Keratinocyte (primary cell): ENCODE data around the gene ARL6IP4. TPM values are rescaled to one million over a fixed set of nuclear protein-coding genes. Genes with fewer than 3 reads are reported as not detected.

Experiments used
- DNase-seq: peaks from one replicate; pipeline ENCODE4 v3.0.0-alpha.2; 2011; ENCODE audit warnings: low read depth, missing footprints, low spot score
- FAIRE-seq: peaks from 2 replicates; lab custom pipeline; 2011; peaks lifted over from hg19 to GRCh38; lab: Jason Lieb, UNC
- H2AFZ ChIP-seq: 2 replicates; pipeline ENCODE4 v1.6.0; 2012; ENCODE audit warnings: low read length, control low read depth, inconsistent platforms; ENCODE audit not compliant: control insufficient read depth
- H3K27ac ChIP-seq: 2 replicates; pipeline ENCODE4 v1.5.1; 2011; ENCODE audit warnings: low read length; ENCODE audit not compliant: control insufficient read depth, insufficient read depth
- H3K27me3 ChIP-seq: 3 replicates; pipeline ENCODE4 v1.6.0; 2011; ENCODE audit warnings: low read length; ENCODE audit not compliant: control insufficient read depth, insufficient read depth; ENCODE audit errors: extremely low read depth
- H3K36me3 ChIP-seq, 2 experiments: 2 replicates in 1 of 2; 3 replicates in 1 of 2; pipeline ENCODE4 v1.5.1; 2011; ENCODE audit warnings: low read length in 2 of 2, mild to moderate bottlenecking in 1 of 2; ENCODE audit not compliant: control insufficient read depth in 2 of 2, insufficient read depth in 2 of 2; ENCODE audit errors: extremely low read depth in 1 of 2
- H3K4me1 ChIP-seq: 3 replicates; pipeline ENCODE4 v1.5.1; 2011; ENCODE audit warnings: low read length; ENCODE audit not compliant: control insufficient read depth, insufficient read depth; ENCODE audit errors: extremely low read depth
- H3K4me2 ChIP-seq: 3 replicates; pipeline ENCODE4 v1.6.0; 2011; ENCODE audit warnings: low read depth, low read length; ENCODE audit not compliant: control insufficient read depth, insufficient read depth; ENCODE audit errors: extremely low read depth
- H3K4me3 ChIP-seq, 3 experiments: fragments of 200-600 bp in 1 of 3; sonication (generic) in 1 of 3; 2 replicates in 2 of 3; 3 replicates in 1 of 3; pipeline ENCODE4 v1.5.1; 2011 to 2016; ENCODE audit warnings: low read length in 3 of 3, mild to moderate bottlenecking in 3 of 3, control low read depth in 2 of 3, inconsistent platforms in 1 of 3, low read depth in 1 of 3, mixed read lengths in 1 of 3, mixed run types in 1 of 3, moderate library complexity in 1 of 3; ENCODE audit not compliant: control insufficient read depth in 2 of 3, insufficient read depth in 2 of 3; ENCODE audit errors: extremely low read depth in 1 of 3
- H3K79me2 ChIP-seq: 2 replicates; pipeline ENCODE4 v1.6.0; 2012; ENCODE audit warnings: low read length; ENCODE audit not compliant: control insufficient read depth, insufficient read depth
- H3K9ac ChIP-seq: 3 replicates; pipeline ENCODE4 v1.6.0; 2011; ENCODE audit warnings: low read length; ENCODE audit not compliant: control insufficient read depth, insufficient read depth; ENCODE audit errors: extremely low read depth
- H3K9me1 ChIP-seq: 3 replicates; pipeline ENCODE4 v1.6.0; 2011; ENCODE audit warnings: low read length; ENCODE audit not compliant: control insufficient read depth, insufficient read depth; ENCODE audit errors: extremely low read depth
- H3K9me3 ChIP-seq: 2 replicates; pipeline ENCODE4 v1.5.1; 2012; ENCODE audit warnings: low read depth, low read length; ENCODE audit not compliant: control insufficient read depth
- H4K20me1 ChIP-seq: 3 replicates; pipeline ENCODE4 v1.6.0; 2011; ENCODE audit warnings: low read length; ENCODE audit not compliant: control insufficient read depth, insufficient read depth; ENCODE audit errors: extremely low read depth
- EZH2 ChIP-seq: IDR thresholded peaks from one replicate; pipeline ENCODE4 v1.6.1; 2012; ENCODE audit warnings: inconsistent platforms, mild to moderate bottlenecking, low read length, moderate library complexity
- dilution Hi-C: fragments of 300-500 bp; cut with MboI; formaldehyde crosslinking; loops from one replicate; pipeline ENCODE4 v1.7.0; 2020; ENCODE audit warnings: low sequenced_read_pairs; ENCODE audit not compliant: extremely low pct_ligation_motif_present
- polyA plus RNA-seq, 5 experiments: library from polyadenylated mRNA; depleted of rRNA in 3 of 5; stranded (reverse) in 3 of 5; stranded (forward) in 1 of 5; unstranded in 1 of 5; fragments of >200 nt; gene quantifications; 1 replicate in 1 of 5; 2 replicates in 3 of 5; 3 replicates in 1 of 5; pipeline versions ENCODE4 v1.2.1 to v1.2.3, GENCODE V29; 2011 to 2012; ENCODE audit warnings: missing spikeins in 2 of 5, low read depth in 1 of 5, low replicate concordance in 1 of 5
- TF ChIP-seq, protein P1 (sequence below), 3 experiments: IDR thresholded peaks in 1 of 3; conservative IDR thresholded peaks in 1 of 3; optimal IDR thresholded peaks in 1 of 3; 2 replicates in 2 of 3; 3 replicates in 1 of 3; pipeline versions ENCODE3 to v1.5.1; 2011; ENCODE audit warnings: low read length in 3 of 3, mild to moderate bottlenecking in 3 of 3, moderate library complexity in 2 of 3, control low read depth in 1 of 3, inconsistent platforms in 1 of 3; ENCODE audit not compliant: insufficient read depth in 2 of 3; ENCODE audit errors: extremely low read depth in 1 of 3

Gene ARL6IP4
- polyA plus RNA-seq, 1 donor (not counting 4 experiments of a cell fraction or from before 2014, with no cell fraction given): 144 TPM

DNA sequence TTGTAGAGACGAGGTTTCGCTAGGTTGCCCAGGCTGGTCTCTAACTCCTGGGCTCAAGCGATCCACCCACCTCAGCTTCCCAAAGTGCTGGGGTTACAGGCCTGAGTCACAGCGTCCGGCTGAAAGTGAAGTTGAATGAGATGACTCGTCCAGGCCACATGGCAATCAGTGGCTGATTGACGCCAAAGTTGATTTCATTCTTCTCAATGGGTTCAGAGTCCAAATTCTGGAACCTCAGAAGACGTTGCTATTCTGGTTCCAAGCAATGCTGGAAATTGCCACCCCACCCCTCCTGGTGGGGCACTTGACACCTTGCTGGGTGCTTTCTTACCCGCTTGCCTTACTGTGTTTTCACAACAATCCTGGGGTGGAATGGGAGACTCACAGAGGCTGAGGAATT, 29.1 kb upstream of the ARL6IP4 start:
- Histone ChIP-seq H3K79me2 (no peaks in the 10 kb centered on the region), H2AFZ (no peak overlapping the region), H3K4me3 (no peak overlapping the region), H4K20me1 (no peaks in the 10 kb centered on the region), H3K4me2 (no peak overlapping the region), H3K4me1 (peaks cover 22% of the 10 kb centered on the region), H3K27me3 (no peaks in the 10 kb centered on the region), H3K9me3 (no peaks in the 10 kb centered on the region), H3K9me1 (no peaks in the 10 kb centered on the region), H3K27ac (peak overlapping the region; percentile 38), H3K36me3 (peaks cover 0 to 2% of the 10 kb centered on the region in 2 experiments), H3K9ac (no peak overlapping the region)
- DNase-seq (no peak), FAIRE-seq (peak; percentile 58)
- TF ChIP-seq EZH2: no peak
- TF ChIP-seq, protein P1, sequence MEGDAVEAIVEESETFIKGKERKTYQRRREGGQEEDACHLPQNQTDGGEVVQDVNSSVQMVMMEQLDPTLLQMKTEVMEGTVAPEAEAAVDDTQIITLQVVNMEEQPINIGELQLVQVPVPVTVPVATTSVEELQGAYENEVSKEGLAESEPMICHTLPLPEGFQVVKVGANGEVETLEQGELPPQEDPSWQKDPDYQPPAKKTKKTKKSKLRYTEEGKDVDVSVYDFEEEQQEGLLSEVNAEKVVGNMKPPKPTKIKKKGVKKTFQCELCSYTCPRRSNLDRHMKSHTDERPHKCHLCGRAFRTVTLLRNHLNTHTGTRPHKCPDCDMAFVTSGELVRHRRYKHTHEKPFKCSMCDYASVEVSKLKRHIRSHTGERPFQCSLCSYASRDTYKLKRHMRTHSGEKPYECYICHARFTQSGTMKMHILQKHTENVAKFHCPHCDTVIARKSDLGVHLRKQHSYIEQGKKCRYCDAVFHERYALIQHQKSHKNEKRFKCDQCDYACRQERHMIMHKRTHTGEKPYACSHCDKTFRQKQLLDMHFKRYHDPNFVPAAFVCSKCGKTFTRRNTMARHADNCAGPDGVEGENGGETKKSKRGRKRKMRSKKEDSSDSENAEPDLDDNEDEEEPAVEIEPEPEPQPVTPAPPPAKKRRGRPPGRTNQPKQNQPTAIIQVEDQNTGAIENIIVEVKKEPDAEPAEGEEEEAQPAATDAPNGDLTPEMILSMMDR (optimal IDR thresholded peaks at IDR 0.05 in 1 of 3, IDR thresholded peaks at IDR 0.05 in 1 of 3, conservative IDR thresholded peaks at IDR 0.05 in 1 of 3; ENCODE audit: extremely low read depth in 1 of 3, insufficient read depth in 2 of 3, low read length in 3 of 3): no peak
- dilution Hi-C loops: no loop called here

DNA sequence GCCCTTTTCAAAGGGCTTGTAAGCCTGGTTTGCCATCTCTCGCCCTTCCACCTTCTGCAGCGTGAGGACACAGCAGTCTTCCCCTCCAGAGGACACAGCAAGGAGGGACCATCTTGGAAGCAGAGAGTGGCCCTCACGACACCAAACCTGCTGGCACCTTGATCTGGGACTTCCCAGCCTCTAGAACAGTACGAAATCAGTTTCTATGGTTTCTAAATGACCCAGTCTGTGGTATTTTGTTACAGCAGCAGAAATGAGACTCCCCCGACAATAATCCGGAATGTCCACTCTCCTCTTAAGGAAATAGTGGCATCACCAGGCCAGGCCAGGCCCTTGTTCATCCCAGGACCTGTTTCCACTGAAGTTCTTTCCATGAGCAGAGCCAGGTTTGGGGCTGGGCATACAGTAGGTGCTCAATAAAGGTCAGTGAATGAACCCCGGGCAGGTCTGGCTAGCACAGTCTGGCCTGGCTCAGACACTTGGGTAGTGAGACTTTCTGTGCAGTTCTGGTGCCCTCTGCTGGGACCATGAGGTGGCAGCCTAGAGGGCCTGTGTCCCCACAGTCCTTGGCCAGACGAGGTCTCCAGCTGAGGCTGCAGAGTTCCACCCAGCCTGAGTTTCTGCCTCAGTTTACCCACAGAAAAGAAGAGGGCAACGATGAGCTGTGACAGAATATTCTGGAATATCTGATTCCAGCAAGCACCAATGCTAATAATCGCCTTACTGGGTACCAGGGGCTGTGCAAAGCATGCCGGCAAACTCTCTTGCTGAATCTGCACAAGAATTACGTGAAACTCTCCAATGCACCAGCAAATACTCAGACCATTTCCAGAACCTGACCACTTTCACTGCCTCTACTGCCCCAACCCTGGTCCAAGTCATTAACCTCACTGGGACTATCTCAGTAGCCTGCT, 28.2 kb upstream of the ARL6IP4 start:
- dilution Hi-C loops: no loop called here

More for the DNA sequence above, 28.2 kb upstream of the ARL6IP4 start:
- no peak overlapping the region for H3K4me2 ChIP-seq
- FAIRE-seq (peak; percentile 84), DNase-seq (no peak)
- no peaks in the 10 kb centered on the region for H3K27me3 ChIP-seq
- no peak overlapping the region for H2AFZ ChIP-seq
- H3K4me3 ChIP-seq: no peak overlapping the region
- peaks cover 16% of the 10 kb centered on the region for H3K4me1 ChIP-seq
- peaks cover 0 to 2% of the 10 kb centered on the region in 2 experiments for H3K36me3 ChIP-seq
- no peaks in the 10 kb centered on the region for H4K20me1 ChIP-seq
- no peaks in the 10 kb centered on the region for H3K9me3 ChIP-seq
- no peak overlapping the region for H3K9ac ChIP-seq
- no peak for TF ChIP-seq EZH2
- TF ChIP-seq, protein P1 (optimal IDR thresholded peaks at IDR 0.05 in 1 of 3, IDR thresholded peaks at IDR 0.05 in 1 of 3, conservative IDR thresholded peaks at IDR 0.05 in 1 of 3; ENCODE audit: extremely low read depth in 1 of 3, insufficient read depth in 2 of 3, low read length in 3 of 3): peak in 2 of 3 experiments; percentile 92 to 96
- H3K79me2 ChIP-seq: no peaks in the 10 kb centered on the region
- no peaks in the 10 kb centered on the region for H3K9me1 ChIP-seq
- peak overlapping the region; percentile 38 for H3K27ac ChIP-seq
